ENCODE measurements around the gene WBP1. TPM values are rescaled to one million over a fixed set of nuclear protein-coding genes. Genes with fewer than 3 reads are reported as not detected.

WBP1 gene
- total and polyA plus RNA-seq, 2 donors (not counting 3 experiments of a cell fraction or from before 2014, with no cell fraction given): 50.5 to 209 TPM

- BruUV-seq (replicated peaks): no TSS peak
- no peak overlapping the region for H3K9ac ChIP-seq (replicated peaks; ENCODE audit: extremely low read depth, insufficient read depth, low read length)
- peaks cover 29 to 35% of the 10 kb centered on the region in 2 experiments for H3K27me3 ChIP-seq (ENCODE audit: control insufficient read depth in 2 of 2, insufficient read depth in 2 of 2, low read length in 2 of 2)
- no peaks in the 10 kb centered on the region for H3K9me1 ChIP-seq (replicated peaks; ENCODE audit: control insufficient read depth, extremely low read depth, insufficient read depth, low read length)
- no peaks in the 10 kb centered on the region for H3K79me2 ChIP-seq (ENCODE audit: control insufficient read depth, insufficient read depth, low read length)
- H3K4me1 ChIP-seq (ENCODE audit: control insufficient read depth, extremely low read depth, insufficient read depth, low read length): peaks cover 6% of the 10 kb centered on the region
- FAIRE-seq (peak; percentile 53), DNase-seq (ENCODE audit: low read depth, low spot score) (peak; percentile 10)
- ChIA-PET POLR2A (no interaction called here), CTCF (interaction anchor here (1.2 to 1.8 kb wide), 2 partner anchors 23 to 25 kb away, joined by 3 to 5 read pairs; no protein-coding TSS in a partner anchor)
- H4K20me1 ChIP-seq (replicated peaks; ENCODE audit: control insufficient read depth, extremely low read depth, insufficient read depth, low read length): no peaks in the 10 kb centered on the region
- no peak overlapping the region for H3K27ac ChIP-seq (ENCODE audit: insufficient read depth, low read depth, low read length)
- peak overlapping the region; percentile 52 for H3K4me2 ChIP-seq (ENCODE audit: insufficient read depth, low read length)
- H2AFZ ChIP-seq (ENCODE audit: low read depth, low read length): peak overlapping the region; percentile 83
- H3K4me3 ChIP-seq (replicated peaks in 1 of 3; ENCODE audit: insufficient read depth in 1 of 3, low read depth in 1 of 3, low read length in 3 of 3): peak overlapping the region in 2 of 3 experiments; percentile 12 to 20
- TF ChIP-seq EZH2 (IDR thresholded peaks at IDR 0.05; ENCODE audit: borderline replicate concordance, low read depth, low read length, severe bottlenecking) (peak; percentile 66), MAX (IDR thresholded peaks at IDR 0.05; ENCODE audit: insufficient read depth, insufficient read length) (no peak), MYC (IDR thresholded peaks at IDR 0.05; ENCODE audit: low read depth, low read length) (no peak), CTCF (IDR thresholded peaks at IDR 0.05; ENCODE audit: extremely low read depth in 1 of 2, insufficient read depth in 1 of 2, low read depth in 1 of 2, low read length in 2 of 2) (peak in 1 of 2 donors; percentile 27), JUN (IDR thresholded peaks at IDR 0.05; ENCODE audit: borderline replicate concordance, insufficient read depth, insufficient read length, low read depth) (no peak), GATA2 (IDR thresholded peaks at IDR 0.05; ENCODE audit: insufficient read depth, insufficient read length, low read depth, low read length) (no peak), POLR2AphosphoS5 (IDR thresholded peaks at IDR 0.05; ENCODE audit: insufficient read depth, low read depth, low read length) (no peak), FOS (IDR thresholded peaks at IDR 0.05; ENCODE audit: borderline replicate concordance, insufficient read depth, low read length) (no peak), POLR2A (IDR thresholded peaks at IDR 0.05; ENCODE audit: low read depth, low read length) (no peak)
- dilution Hi-C loops (cut with MboI; ENCODE audit: extremely low pct_ligation_motif_present, low sequenced_read_pairs): no loop called here
- H3K9me3 ChIP-seq (replicated peaks; ENCODE audit: control insufficient read depth, insufficient read depth, low read length): no peaks in the 10 kb centered on the region
- intact Hi-C loops (cut with micrococcal nuclease): loop anchor here (1.0 kb wide), 1 partner anchor 15 kb away; no protein-coding TSS in a partner anchor
- H3K36me3 ChIP-seq (ENCODE audit: control insufficient read depth in 2 of 2, extremely low read depth in 1 of 2, insufficient read depth in 2 of 2, low read length in 2 of 2): no peaks in the 10 kb centered on the region
Measured at GRCh38 chr2:74414881-74415761, 43.1 kb upstream of the WBP1 start.

Measured in endothelial cell of umbilical vein (primary cell).